Naive thymus-derived CD8-positive, alpha-beta T cell (primary cell): ENCODE measurements around the gene DUS2. TPM values are rescaled to one million over a fixed set of nuclear protein-coding genes. Genes with fewer than 3 reads are reported as not detected.
"Not testable (repeated sequence)": the region's sequence is repeated elsewhere in the genome, so short reads cannot be mapped to it uniquely, and the experiment has no call there.

ENCODE experiments used
- ATAC-seq, 2 donors: fragments of 150-1000 bp; cut with Tn5 transposase in 1 of 2; sonication (Bioruptor Pico), chemical (Tn5 transposase) in 1 of 2; 1 replicate in 1 of 2; 2 replicates in 1 of 2; pipeline ENCODE4 v1.10.0; 2021; ENCODE audit warnings: mild to moderate bottlenecking in 2 of 2, moderate library complexity in 2 of 2
- POLR2A ChIA-PET: fragments of 350-600 bp; sonication (Branson Sonifier 250); formaldehyde crosslinking; loops from one replicate; lab custom pipeline; 2021; ENCODE audit warnings: antibody characterized with exemption; lab: Charles Lee
- DNase-seq, 10 donors: peaks; one replicate each; pipeline versions ENCODE4 v3.0.0 to v3.0.0-alpha.2; 2020 to 2022
- H3K27ac Mint-ChIP-seq, 10 donors: one replicate each; pipeline ENCODE4 v1.8.0; 2020 to 2022; ENCODE audit warnings: mild to moderate bottlenecking in 10 of 10, mixed read lengths in 10 of 10, moderate library complexity in 4 of 10, inconsistent platforms in 1 of 10
- H3K27me3 Mint-ChIP-seq, 5 donors: one replicate each; pipeline ENCODE4 v1.8.0; 2021 to 2022; ENCODE audit warnings: mixed read lengths in 5 of 5
- H3K36me3 Mint-ChIP-seq, 3 donors: one replicate each; pipeline ENCODE4 v1.8.0; 2020 to 2022; ENCODE audit warnings: mixed read lengths in 3 of 3, mild to moderate bottlenecking in 2 of 3, inconsistent platforms in 1 of 3
- H3K4me1 Mint-ChIP-seq, 4 donors: one replicate each; pipeline ENCODE4 v1.8.0; 2021 to 2022; ENCODE audit warnings: mixed read lengths in 4 of 4
- H3K4me3 Mint-ChIP-seq, 10 donors: one replicate each; pipeline ENCODE4 v1.8.0; 2020 to 2022; ENCODE audit warnings: mild to moderate bottlenecking in 10 of 10, mixed read lengths in 10 of 10, moderate library complexity in 6 of 10, inconsistent platforms in 1 of 10
- H3K9me3 Mint-ChIP-seq, 9 donors: one replicate each; pipeline ENCODE4 v1.8.0; 2020 to 2022; ENCODE audit warnings: mixed read lengths in 9 of 9, mild to moderate bottlenecking in 3 of 9, inconsistent platforms in 1 of 9, moderate library complexity in 1 of 9
- polyA plus RNA-seq, 3 donors: library from polyadenylated mRNA; unstranded; fragments of 300-500 nt; fragmentation: Illumina TruSeq; gene quantifications; one replicate each; pipeline ENCODE4 v1.2.3, GENCODE V29; 2021
- total RNA-seq, 8 experiments: library from RNA in 2 of 8; stranded (reverse) in 2 of 8; gene quantifications; one replicate each; pipeline ENCODE4 v1.2.3 and lab custom pipeline; 2021 to 2026

DUS2 gene
- total and polyA plus RNA-seq, 5 experiments from 2014 or later = 6.4 to 21.1 (median 13.1) TPM

DNA sequence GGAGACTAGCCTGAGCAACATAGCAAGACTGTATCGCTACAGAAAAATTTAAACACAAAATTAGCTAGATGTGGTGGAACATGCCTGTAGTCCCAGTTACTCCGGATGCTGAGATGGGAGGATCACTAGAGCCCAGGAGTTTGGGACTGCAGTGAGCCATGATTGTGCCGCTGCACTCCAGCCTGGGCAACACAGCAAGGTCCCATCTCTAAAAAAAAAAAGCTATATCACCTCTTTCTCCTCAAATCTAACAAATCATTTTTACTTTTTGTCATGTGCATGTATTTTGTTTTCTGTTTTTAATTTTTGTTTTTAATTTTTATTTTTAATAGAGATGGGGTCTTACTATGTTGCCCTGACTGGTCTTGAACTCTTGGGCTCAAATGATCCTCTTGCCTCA is 5.9 kb downstream of the DUS2 start:
- Mint-ChIP-seq H3K4me1 (peaks cover 9 to 22% (median 14%) of the 10 kb centered on the region in 4 donors), H3K36me3 (peaks cover 0 to 35% (median 0%) of the 10 kb centered on the region in 3 donors), H3K9me3 (no peaks in the 10 kb centered on the region), H3K27ac (no peak overlapping the region), H3K4me3 (no peak overlapping the region), H3K27me3 (no peaks in the 10 kb centered on the region)
- ATAC-seq (no peak), DNase-seq (no peak)
- POLR2A ChIA-PET = interaction anchor here (0.7 kb wide), 1 partner anchor 529 kb away, joined by 4 read pairs; no protein-coding TSS in a partner anchor

DNA sequence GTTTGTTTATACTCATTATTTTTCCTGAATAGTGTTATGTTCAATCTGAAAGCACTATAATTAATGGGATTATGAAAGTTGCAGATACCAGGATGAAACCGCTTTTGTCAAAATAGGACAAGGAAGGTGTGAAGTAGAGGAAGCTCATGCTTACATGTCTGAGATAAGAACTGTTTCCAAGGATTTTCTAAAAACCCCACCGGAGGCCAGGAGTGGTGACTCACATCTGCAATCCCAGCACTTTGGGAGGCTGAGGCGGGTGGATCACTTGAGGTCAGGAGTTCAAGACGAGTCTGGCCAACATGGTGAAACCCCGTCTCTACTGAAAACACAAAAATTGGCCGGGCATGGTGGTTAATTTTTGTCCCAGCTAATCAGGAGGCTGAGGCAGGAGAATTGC is 7.0 kb downstream of the DUS2 start:
- Mint-ChIP-seq H3K27ac (peak overlapping the region in 1 of 10 donors; percentile 33), H3K36me3 (peaks cover 0 to 37% (median 0%) of the 10 kb centered on the region in 3 donors), H3K4me1 (peaks cover 9 to 17% (median 12%) of the 10 kb centered on the region in 4 donors)
- H3K27me3 Mint-ChIP-seq, H3K4me3 Mint-ChIP-seq, DNase-seq, ATAC-seq, H3K9me3 Mint-ChIP-seq: not testable (repeated sequence)
- POLR2A ChIA-PET = interaction anchor here (0.9 kb wide), 1 partner anchor 96 kb away, joined by 3 read pairs; no protein-coding TSS in a partner anchor

GRCh38 chr16:68031951-68032350 is 8.9 kb downstream of the DUS2 start:
- ATAC-seq (no peak), DNase-seq (no peak)
- H3K9me3 Mint-ChIP-seq = no peaks in the 10 kb centered on the region
- H3K27ac Mint-ChIP-seq = peak overlapping the region in 3 of 10 donors; percentile 21 to 77 (median 47)
- H3K27me3 Mint-ChIP-seq = no peaks in the 10 kb centered on the region
- no peak overlapping the region for H3K4me3 Mint-ChIP-seq
- H3K36me3 Mint-ChIP-seq = peaks cover 0 to 36% (median 0%) of the 10 kb centered on the region in 3 donors
- H3K4me1 Mint-ChIP-seq = peaks cover 9 to 18% (median 9%) of the 10 kb centered on the region in 4 donors
- POLR2A ChIA-PET = interaction anchor here (0.6 to 0.9 kb wide), 3 partner anchors 8 to 54 kb away, joined by 4 to 8 read pairs (median 5); partner anchors contain the start of genes DDX28 and DUS2

DNA sequence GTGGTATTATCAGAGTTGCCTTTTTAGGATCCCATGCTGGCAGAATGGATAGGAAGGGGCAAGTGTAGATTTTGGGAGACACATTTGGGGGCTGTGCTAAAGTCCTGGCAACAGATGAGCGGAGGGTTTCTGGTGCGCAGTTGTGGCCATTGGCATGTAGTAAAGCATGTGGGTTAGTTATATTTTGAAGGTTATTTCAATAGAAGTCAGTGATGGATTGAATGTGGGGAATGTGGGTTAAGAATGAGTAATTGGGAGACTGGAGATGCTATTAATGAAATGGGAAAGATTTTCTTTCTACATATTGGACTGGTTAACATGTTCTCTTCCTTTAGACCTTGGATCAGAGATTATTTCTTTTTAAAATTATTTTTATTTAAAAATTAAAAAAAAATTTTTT is 10.0 kb downstream of the DUS2 start:
- POLR2A ChIA-PET = no interaction called here
- Mint-ChIP-seq H3K27ac (peak overlapping the region in 4 of 10 donors; percentile 0 to 73 (median 14)), H3K4me3 (no peak overlapping the region), H3K4me1 (peaks cover under 1 to 26% (median 5%) of the 10 kb centered on the region in 4 donors), H3K36me3 (peaks cover 0 to 29% (median 0%) of the 10 kb centered on the region in 3 donors), H3K27me3 (no peaks in the 10 kb centered on the region), H3K9me3 (no peaks in the 10 kb centered on the region)
- ATAC-seq (no peak), DNase-seq (no peak)

GRCh38 chr16:68035227-68035626 is 12.1 kb downstream of the DUS2 start:
- no peak for ATAC-seq
- H3K9me3 Mint-ChIP-seq = no peaks in the 10 kb centered on the region
- no peak for DNase-seq
- peak overlapping the region in 1 of 10 donors; percentile 17 for H3K27ac Mint-ChIP-seq
- peaks cover 6 to 39% (median 8%) of the 10 kb centered on the region in 4 donors for H3K4me1 Mint-ChIP-seq
- peaks cover 0 to 30% (median 0%) of the 10 kb centered on the region in 3 donors for H3K36me3 Mint-ChIP-seq
- no peak overlapping the region for H3K4me3 Mint-ChIP-seq
- POLR2A ChIA-PET = interaction anchor here (1.0 to 2.3 kb wide), 2 partner anchors 35 to 36 kb away, joined by 5 to 7 read pairs; partner anchors contain the start of gene DPEP2
- H3K27me3 Mint-ChIP-seq = no peaks in the 10 kb centered on the region

DNA sequence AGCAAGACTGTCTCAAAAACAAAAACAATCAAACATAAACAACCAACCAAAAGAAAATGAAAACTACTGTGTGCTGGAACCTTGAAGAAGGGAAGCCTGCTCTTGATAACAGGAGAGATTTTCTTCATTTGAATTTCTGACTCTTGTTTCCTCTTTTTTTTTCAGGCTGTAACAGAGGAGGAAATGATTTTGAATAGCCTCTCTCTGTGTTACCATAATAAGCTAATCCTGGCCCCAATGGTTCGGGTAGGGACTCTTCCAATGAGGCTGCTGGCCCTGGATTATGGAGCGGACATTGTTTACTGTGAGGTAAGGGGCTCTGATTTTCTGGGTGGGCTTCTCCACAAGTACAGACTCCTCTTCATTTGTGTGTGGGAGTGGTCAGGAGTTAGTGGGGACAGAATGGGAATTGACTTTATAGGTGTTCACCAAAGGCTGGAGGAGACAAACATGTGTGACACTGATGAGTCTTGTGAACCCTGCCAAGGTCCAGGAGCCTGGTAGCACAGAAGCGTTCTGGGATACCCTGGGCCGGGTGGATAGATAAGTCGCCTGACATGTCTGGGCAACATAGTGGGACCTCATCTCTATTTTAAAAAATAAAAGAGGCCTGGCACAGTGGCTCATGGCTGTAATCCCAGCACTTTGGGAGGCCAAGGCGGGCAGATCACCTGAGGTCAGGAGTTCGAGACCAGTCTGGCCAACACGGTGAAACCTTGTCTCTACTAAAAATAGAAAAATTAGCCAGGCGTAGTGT is 14.9 kb downstream of the DUS2 start:
- Mint-ChIP-seq H3K4me1 (peaks cover 5 to 37% (median 11%) of the 10 kb centered on the region in 4 donors), H3K9me3 (no peaks in the 10 kb centered on the region), H3K36me3 (peaks cover 0 to 31% (median 0%) of the 10 kb centered on the region in 3 donors), H3K4me3 (peak overlapping the region in 2 of 10 donors; percentile 12 to 77), H3K27ac (peak overlapping the region in 2 of 10 donors; percentile 52 to 84), H3K27me3 (no peaks in the 10 kb centered on the region)
- DNase-seq (no peak), ATAC-seq (no peak)
- POLR2A ChIA-PET = interaction anchor here (0.6 to 4.5 kb wide), 5 partner anchors 14 to 42 kb away, joined by 4 to 48 read pairs (median 6); partner anchors contain the start of genes DDX28, DPEP2 and DUS2

DNA sequence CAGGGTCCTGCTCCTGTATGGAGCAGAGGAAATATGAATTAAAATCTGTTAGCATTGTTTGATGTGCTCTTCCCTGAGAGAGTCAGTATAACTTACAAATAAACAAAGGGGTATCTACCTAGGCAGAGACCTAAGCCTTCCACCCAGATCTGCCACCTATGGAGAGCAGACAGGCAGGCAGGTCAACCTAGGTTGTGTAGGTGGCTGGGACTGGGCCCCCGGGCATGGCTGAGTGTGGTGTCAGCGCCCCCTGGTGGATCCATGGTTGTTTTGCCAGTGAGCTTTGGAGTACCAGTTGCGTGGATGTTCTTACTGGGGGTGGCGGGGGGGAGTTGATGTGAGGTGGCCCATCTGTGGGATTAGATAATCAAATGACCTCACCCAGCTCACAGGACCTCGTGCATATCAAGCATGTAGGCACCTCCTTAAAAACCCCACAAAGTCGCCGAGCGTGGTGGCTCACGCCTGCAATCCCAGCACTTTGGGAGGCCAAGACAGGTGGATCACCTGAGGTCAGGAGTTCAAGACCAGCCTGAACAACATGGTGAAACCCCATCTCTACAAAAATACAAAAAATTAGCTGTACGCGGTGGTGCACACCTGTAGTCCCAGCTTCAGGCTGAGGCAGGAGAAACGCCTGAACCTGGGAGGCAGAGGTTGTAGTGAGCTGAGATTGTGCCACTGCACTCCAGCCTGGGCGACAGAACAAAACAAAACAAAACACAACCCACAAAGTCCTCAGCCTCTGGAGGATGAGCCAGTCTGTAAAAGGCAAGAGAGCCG is 17.6 kb downstream of the DUS2 start:
- POLR2A ChIA-PET = interaction anchor here (0.5 to 4.5 kb wide), 18 partner anchors 18 to 165 kb away, joined by 3 to 48 read pairs (median 4); partner anchors contain the start of genes DDX28, DPEP2, DUS2 and NFATC3
- ATAC-seq (peak; percentile 99 to 100), DNase-seq (peak; percentile 78 to 95 (median 88))
- H3K9me3 Mint-ChIP-seq = no peaks in the 10 kb centered on the region
- peak overlapping the region in 9 of 10 donors; percentile 21 to 92 (median 66) for H3K27ac Mint-ChIP-seq
- peak overlapping the region in 2 of 10 donors; percentile 27 to 47 for H3K4me3 Mint-ChIP-seq
- peaks cover 5 to 35% (median 11%) of the 10 kb centered on the region in 4 donors for H3K4me1 Mint-ChIP-seq
- no peaks in the 10 kb centered on the region for H3K27me3 Mint-ChIP-seq
- peaks cover 0 to 30% (median 2%) of the 10 kb centered on the region in 3 donors for H3K36me3 Mint-ChIP-seq

DNA sequence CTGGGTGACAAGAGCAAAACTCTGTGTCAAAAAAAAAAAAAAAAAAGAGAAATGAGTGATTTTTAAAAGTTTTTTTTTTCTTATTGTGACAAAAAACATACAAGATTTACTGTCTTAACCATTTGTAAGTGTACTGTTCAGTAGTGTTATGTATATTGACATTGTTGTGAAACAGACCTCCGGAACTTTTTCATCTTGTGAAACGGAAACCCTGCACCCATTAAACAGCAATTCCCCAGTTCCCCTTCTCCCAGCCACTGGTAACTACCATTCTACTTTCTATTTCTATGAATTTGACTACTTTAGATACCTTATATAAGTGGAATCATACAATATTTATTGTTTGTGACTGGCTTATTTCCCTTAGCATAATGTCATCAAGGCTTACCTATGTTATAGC is 18.7 kb downstream of the DUS2 start:
- Mint-ChIP-seq H3K4me1 (peaks cover 6 to 38% (median 16%) of the 10 kb centered on the region in 4 donors), H3K27ac (no peak overlapping the region), H3K9me3 (no peaks in the 10 kb centered on the region), H3K27me3 (no peaks in the 10 kb centered on the region), H3K36me3 (peaks cover 0 to 28% (median 2%) of the 10 kb centered on the region in 3 donors), H3K4me3 (no peak overlapping the region)
- POLR2A ChIA-PET = interaction anchor here (0.7 to 3.0 kb wide), 3 partner anchors 36 to 166 kb away, joined by 4 to 10 read pairs (median 6); no protein-coding TSS in a partner anchor
- ATAC-seq (no peak), DNase-seq (no peak)

- Mint-ChIP-seq H3K9me3 (no peaks in the 10 kb centered on the region), H3K27me3 (no peaks in the 10 kb centered on the region), H3K4me3 (peak overlapping the region in 1 of 10 donors; percentile 19), H3K36me3 (peaks cover 0 to 36% (median 15%) of the 10 kb centered on the region in 3 donors), H3K4me1 (peaks cover 3 to 9% (median 6%) of the 10 kb centered on the region in 4 donors), H3K27ac (peak overlapping the region in 2 of 10 donors; percentile 47 to 52)
- POLR2A ChIA-PET = interaction anchor here (0.7 to 1.0 kb wide), 4 partner anchors 9 to 789 kb away, joined by 3 to 4 read pairs (median 3); no protein-coding TSS in a partner anchor
- no peak for ATAC-seq
- no peak for DNase-seq
Measured at GRCh38 chr16:68046106-68046505, 23.0 kb downstream of the DUS2 start.

DNA sequence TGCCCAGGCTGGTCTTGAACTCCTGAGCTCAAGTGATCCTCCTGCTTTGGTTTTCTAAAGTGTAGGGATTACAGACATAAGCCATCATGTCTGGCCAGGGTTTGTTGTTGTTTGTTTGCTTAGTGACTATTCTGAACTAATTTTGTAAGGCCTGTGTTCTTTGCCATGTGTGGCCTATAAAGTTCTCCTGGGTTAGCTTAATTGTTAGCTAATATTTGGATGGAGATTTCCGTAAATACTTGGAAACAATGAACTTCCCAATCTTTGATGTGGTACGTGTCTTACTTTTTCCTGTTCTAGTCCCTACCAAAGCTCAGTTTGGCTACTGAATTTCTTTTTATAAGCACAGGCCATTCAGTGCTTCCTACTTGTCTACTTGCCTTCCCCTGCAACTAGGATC is 24.9 kb downstream of the DUS2 start:
- POLR2A ChIA-PET = interaction anchor here (0.6 to 1.1 kb wide), 5 partner anchors 24 to 547 kb away, joined by 3 to 6 read pairs (median 4); no protein-coding TSS in a partner anchor
- peak overlapping the region in 1 of 10 donors; percentile 35 for H3K27ac Mint-ChIP-seq

GRCh38 chr16:68049449-68049848 is 26.4 kb downstream of the DUS2 start:
- POLR2A ChIA-PET = no interaction called here
- Mint-ChIP-seq H3K4me1 (peaks cover 3 to 6% (median 6%) of the 10 kb centered on the region in 4 donors), H3K9me3 (no peaks in the 10 kb centered on the region), H3K36me3 (peaks cover 0 to 54% (median 21%) of the 10 kb centered on the region in 3 donors), H3K4me3 (no peak overlapping the region), H3K27ac (peak overlapping the region in 1 of 10 donors; percentile 9), H3K27me3 (no peaks in the 10 kb centered on the region)
- no peak for DNase-seq
- ATAC-seq = no peak

More for the DNA sequence above, 24.9 kb downstream of the DUS2 start:
- Mint-ChIP-seq H3K36me3 (peaks cover 0 to 46% (median 15%) of the 10 kb centered on the region in 3 donors), H3K9me3 (no peaks in the 10 kb centered on the region), H3K27me3 (no peaks in the 10 kb centered on the region), H3K4me3 (no peak overlapping the region), H3K4me1 (peaks cover 3 to 6% (median 6%) of the 10 kb centered on the region in 4 donors)
- ATAC-seq = no peak
- DNase-seq = no peak
